T-cell (primary cell): ENCODE data around the gene SSR4. TPM values are rescaled to one million over a fixed set of nuclear protein-coding genes. Genes with fewer than 3 reads are reported as not detected.

Source experiments
- ATAC-seq, 4 experiments: fragments of 200-7000 bp in 3 of 4; fragments of 150-1000 bp in 1 of 4; cut with Tn5 transposase; replicated peaks in 1 of 4; 1 replicate in 3 of 4; 2 replicates in 1 of 4; pipeline ENCODE4 v1.10.0; 2021; ENCODE audit warnings: moderate library complexity in 3 of 4, mild to moderate bottlenecking in 2 of 4, moderate number of reproducible peaks in 1 of 4
- CTCF ChIA-PET, 2 donors: fragments of 300-600 bp; sonication (Branson Sonifier 250); formaldehyde crosslinking; loops; one replicate each; lab custom pipeline; 2022; ENCODE audit warnings: antibody characterized with exemption in 2 of 2; lab: Charles Lee
- POLR2A ChIA-PET, 2 donors: fragments of 300-600 bp; sonication (Branson Sonifier 250); formaldehyde crosslinking; loops; one replicate each; lab custom pipeline; 2022; ENCODE audit warnings: antibody characterized with exemption in 2 of 2; lab: Charles Lee
- DNase-seq, 35 experiments: peaks; one replicate each; pipeline versions ENCODE4 v3.0.0 to v3.0.0-alpha.2; 2013 to 2023
- H3K27ac ChIP-seq: one replicate; pipeline ENCODE4 v1.5.1; 2013; ENCODE audit warnings: low read length
- H3K27me3 ChIP-seq, 2 experiments: replicated peaks in 1 of 2; 1 replicate in 1 of 2; 2 replicates in 1 of 2; pipeline versions ENCODE4 v1.6.1 to v1.7.0; 2013; ENCODE audit warnings: low read length in 1 of 2, mixed read lengths in 1 of 2; ENCODE audit not compliant: control insufficient read depth in 2 of 2, insufficient read depth in 2 of 2; ENCODE audit errors: extremely low read depth in 1 of 2
- H3K36me3 ChIP-seq, 2 donors: 1 replicate in 1 of 2; 2 replicates in 1 of 2; pipeline versions ENCODE4 v1.6.1 to v1.7.0; 2013; ENCODE audit warnings: low read length in 1 of 2; ENCODE audit not compliant: control insufficient read depth in 2 of 2, insufficient read depth in 1 of 2; ENCODE audit errors: extremely low read depth in 1 of 2
- H3K4me1 ChIP-seq, 2 experiments: 1 replicate in 1 of 2; 2 replicates in 1 of 2; pipeline versions ENCODE4 v1.6.1 to v1.7.0; 2013; ENCODE audit warnings: low read length in 2 of 2, mixed read lengths in 1 of 2; ENCODE audit not compliant: insufficient read depth in 2 of 2, control insufficient read depth in 1 of 2; ENCODE audit errors: extremely low read depth in 1 of 2
- H3K4me3 ChIP-seq, 2 donors: 1 replicate in 1 of 2; 2 replicates in 1 of 2; pipeline versions ENCODE4 v1.5.1 to v1.7.0; 2013; ENCODE audit warnings: mild to moderate bottlenecking in 2 of 2, low read length in 1 of 2, moderate library complexity in 1 of 2; ENCODE audit not compliant: control insufficient read depth in 1 of 2; ENCODE audit errors: extremely low read depth in 1 of 2
- H3K9me3 ChIP-seq: 2 replicates; pipeline ENCODE4 v1.7.0; 2013
- H3K27ac Mint-ChIP-seq, 2 donors: one replicate each; pipeline ENCODE4 v1.8.0; 2020 to 2021; ENCODE audit warnings: mild to moderate bottlenecking in 2 of 2, mixed read lengths in 2 of 2
- H3K27me3 Mint-ChIP-seq, 2 donors: one replicate each; pipeline ENCODE4 v1.8.0; 2021 to 2022; ENCODE audit warnings: mixed read lengths in 2 of 2
- H3K36me3 Mint-ChIP-seq: one replicate; pipeline ENCODE4 v1.8.0; 2021; ENCODE audit warnings: mixed read lengths
- H3K4me1 Mint-ChIP-seq, 3 donors: one replicate each; pipeline ENCODE4 v1.8.0; 2020 to 2022; ENCODE audit warnings: mixed read lengths in 3 of 3, mild to moderate bottlenecking in 1 of 3
- H3K4me3 Mint-ChIP-seq, 3 donors: one replicate each; pipeline ENCODE4 v1.8.0; 2020 to 2022; ENCODE audit warnings: mild to moderate bottlenecking in 3 of 3, mixed read lengths in 3 of 3, moderate library complexity in 3 of 3
- H3K9me3 Mint-ChIP-seq, 3 donors: one replicate each; pipeline ENCODE4 v1.8.0; 2020 to 2022; ENCODE audit warnings: mixed read lengths in 3 of 3
- WGBS: methylation state at CpG from one replicate; pipeline ENCODE4 v1.1.5; 2013; ENCODE audit warnings: missing lambda C conversion rate; ENCODE audit not compliant: insufficient coverage; 5-methylcytosine and 5-hydroxymethylcytosine counted together
- total RNA-seq, 35 experiments: library from RNA in 6 of 35; stranded (reverse) in 6 of 35; fragments of 120-200 nt in 1 of 35; gene quantifications; one replicate each; pipeline versions ENCODE4 v1.2.1 to v1.2.4 and lab custom pipeline; 2013 to 2026

The SSR4 gene
- total RNA-seq, 5 donors from 2014 or later (not counting 1 experiment from before 2014, with no cell fraction given) = 179 to 221 (median 209) TPM

DNA sequence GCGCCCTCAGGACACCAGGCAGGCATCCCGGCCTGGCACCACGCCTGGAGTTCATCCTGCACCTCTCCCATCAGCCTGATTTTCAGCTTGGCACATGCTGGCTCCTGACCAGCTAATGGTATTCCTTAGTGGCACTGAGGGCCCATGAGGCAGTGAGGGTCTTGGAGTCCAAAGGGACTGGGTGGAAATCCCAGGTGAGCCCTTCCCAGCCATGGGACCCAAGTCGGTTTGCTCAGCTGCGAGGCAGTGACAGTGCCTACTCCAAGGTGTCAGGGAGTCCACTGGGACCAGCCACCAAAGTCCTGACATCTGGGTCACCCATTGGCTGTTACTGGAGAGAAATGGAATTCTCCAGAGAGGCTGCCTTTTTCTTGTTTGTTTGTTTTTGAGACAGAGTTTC lies 4.9 kb downstream of the SSR4 start:
- no CpG with 5 or more reads among the region's 5 CpGs for WGBS
- peaks cover 0 to 29% of the 10 kb centered on the region in 2 experiments for H3K4me1 ChIP-seq
- H3K4me3 ChIP-seq = no peak overlapping the region
- H3K27me3 ChIP-seq = no peaks in the 10 kb centered on the region
- no peaks in the 10 kb centered on the region for H3K36me3 Mint-ChIP-seq
- peaks cover 0 to 4% of the 10 kb centered on the region in 2 donors for H3K36me3 ChIP-seq
- no peak overlapping the region for H3K4me3 Mint-ChIP-seq
- DNase-seq (no peak), ATAC-seq (no peak)
- H3K27me3 Mint-ChIP-seq = no peaks in the 10 kb centered on the region
- no peaks in the 10 kb centered on the region for H3K9me3 Mint-ChIP-seq
- peaks cover 16 to 18% (median 17%) of the 10 kb centered on the region in 3 donors for H3K4me1 Mint-ChIP-seq
- H3K27ac Mint-ChIP-seq = no peak overlapping the region
- H3K9me3 ChIP-seq = no peaks in the 10 kb centered on the region
- CTCF ChIA-PET = interaction anchor here in 1 of 2 donors (0.5 kb wide), 1 partner anchor 214 kb away, joined by 4 read pairs; no protein-coding TSS in a partner anchor
- no peak overlapping the region for H3K27ac ChIP-seq
- POLR2A ChIA-PET = interaction anchor here in 1 of 2 donors (0.6 kb wide), 1 partner anchor 123 kb away, joined by 4 read pairs; no protein-coding TSS in a partner anchor

DNA sequence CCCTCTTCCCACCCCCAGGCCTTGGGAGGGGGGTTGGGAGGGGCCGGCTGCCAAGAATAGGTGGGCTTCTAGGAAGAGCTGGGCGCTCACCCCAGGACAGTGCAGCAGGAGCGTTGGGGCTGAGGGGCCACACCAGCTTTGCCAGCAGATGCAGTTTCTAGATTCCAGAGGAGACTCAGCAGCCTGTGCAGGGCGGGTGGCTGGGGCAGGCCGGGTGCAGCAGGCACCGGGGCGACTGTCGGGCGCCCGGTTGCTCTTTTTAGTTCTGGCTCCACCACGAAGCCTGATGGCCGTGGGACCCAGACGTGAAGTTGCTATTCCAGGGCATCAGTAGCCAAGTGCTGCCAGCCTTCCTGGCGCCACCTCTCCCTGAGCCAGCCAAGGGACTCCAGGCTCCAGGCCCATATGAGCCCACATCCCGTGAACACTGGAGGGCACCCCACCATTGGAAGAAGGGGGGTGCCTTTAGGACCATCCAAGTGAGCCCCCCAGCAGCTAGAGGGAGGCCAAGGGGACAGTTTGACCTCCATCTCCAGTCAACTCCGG lies 5.8 kb downstream of the SSR4 start:
- WGBS = 92% methylated on average over 11 of the region's 16 CpGs
- H3K4me1 Mint-ChIP-seq = peaks cover 12 to 16% (median 15%) of the 10 kb centered on the region in 3 donors
- no peaks in the 10 kb centered on the region for H3K9me3 ChIP-seq
- no peak overlapping the region for H3K27ac ChIP-seq
- peaks cover 0 to 24% of the 10 kb centered on the region in 2 experiments for H3K4me1 ChIP-seq
- H3K27ac Mint-ChIP-seq = no peak overlapping the region
- H3K9me3 Mint-ChIP-seq = no peaks in the 10 kb centered on the region
- no peak overlapping the region for H3K4me3 ChIP-seq
- H3K27me3 Mint-ChIP-seq = no peaks in the 10 kb centered on the region
- peaks cover 0 to 4% of the 10 kb centered on the region in 2 donors for H3K36me3 ChIP-seq
- no peak overlapping the region for H3K4me3 Mint-ChIP-seq
- H3K36me3 Mint-ChIP-seq = no peaks in the 10 kb centered on the region
- no peak for DNase-seq
- H3K27me3 ChIP-seq = no peaks in the 10 kb centered on the region
- CTCF ChIA-PET = no interaction called here
- ATAC-seq = no peak
- POLR2A ChIA-PET = no interaction called here

DNA sequence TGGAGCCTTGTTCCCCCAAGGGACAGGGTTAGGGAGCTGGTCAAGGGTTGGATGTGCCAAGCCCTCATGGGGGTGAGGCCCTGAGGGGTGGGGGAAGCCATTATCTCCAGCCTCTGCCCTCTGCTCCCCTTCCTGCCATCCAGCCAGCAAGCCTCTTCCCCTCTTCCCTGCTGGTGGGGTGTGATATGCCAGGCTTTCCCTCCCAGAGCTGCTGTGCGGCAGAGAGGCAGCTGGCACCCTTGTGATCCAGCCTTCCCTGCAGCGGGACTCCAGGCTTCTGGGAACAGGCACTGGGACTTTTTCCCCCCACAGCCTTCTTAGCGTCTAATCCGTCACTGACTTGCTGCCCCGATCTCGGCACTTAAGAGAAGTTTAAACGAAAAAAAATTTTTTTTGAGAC lies 6.3 kb downstream of the SSR4 start:
- Histone ChIP-seq H3K9me3 (no peaks in the 10 kb centered on the region), H3K36me3 (peaks cover 0 to 4% of the 10 kb centered on the region in 2 donors), H3K4me1 (peaks cover 0 to 19% of the 10 kb centered on the region in 2 experiments), H3K27me3 (no peaks in the 10 kb centered on the region), H3K27ac (no peak overlapping the region), H3K4me3 (no peak overlapping the region)
- Mint-ChIP-seq H3K4me3 (no peak overlapping the region), H3K9me3 (no peaks in the 10 kb centered on the region), H3K36me3 (no peaks in the 10 kb centered on the region), H3K4me1 (peaks cover 10 to 14% (median 13%) of the 10 kb centered on the region in 3 donors), H3K27me3 (no peaks in the 10 kb centered on the region), H3K27ac (no peak overlapping the region)
- ChIA-PET CTCF (no interaction called here), POLR2A (no interaction called here)
- DNase-seq (no peak), ATAC-seq (no peak)
- 100% methylated on average over 1 of the region's 7 CpGs for WGBS

DNA sequence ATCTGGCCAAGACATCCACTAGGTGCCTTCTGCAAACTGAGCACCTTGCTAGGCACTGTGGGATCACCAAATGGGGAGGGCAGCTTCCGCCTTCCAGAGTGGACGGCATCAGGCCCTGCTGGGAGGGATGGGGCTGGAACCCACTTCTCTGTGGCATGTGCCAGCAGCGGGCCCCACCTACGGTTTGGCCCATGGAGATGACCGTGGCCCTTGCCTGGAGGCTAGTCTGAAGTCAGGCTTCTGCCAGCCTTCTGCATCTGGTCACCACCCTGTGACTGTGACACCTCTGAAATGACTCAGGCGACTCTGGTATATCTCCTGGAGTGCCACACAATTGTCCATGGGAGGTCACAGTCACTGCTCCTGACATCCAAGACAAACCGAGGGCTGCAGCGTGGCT lies 7.2 kb downstream of the SSR4 start:
- no peaks in the 10 kb centered on the region for H3K27me3 ChIP-seq
- H3K27ac Mint-ChIP-seq = no peak overlapping the region
- H3K36me3 Mint-ChIP-seq = no peaks in the 10 kb centered on the region
- WGBS = 80% methylated on average over 2 of the region's 8 CpGs
- no peak for ATAC-seq
- H3K4me1 Mint-ChIP-seq = peaks cover 1 to 5% (median 5%) of the 10 kb centered on the region in 3 donors
- H3K9me3 Mint-ChIP-seq = no peaks in the 10 kb centered on the region
- H3K4me1 ChIP-seq = peaks cover 0 to 10% of the 10 kb centered on the region in 2 experiments
- no peak for DNase-seq
- ChIA-PET CTCF (no interaction called here), POLR2A (no interaction called here)
- peaks cover 0 to 3% of the 10 kb centered on the region in 2 donors for H3K36me3 ChIP-seq
- H3K4me3 ChIP-seq = no peak overlapping the region
- H3K9me3 ChIP-seq = no peaks in the 10 kb centered on the region
- no peaks in the 10 kb centered on the region for H3K27me3 Mint-ChIP-seq
- no peak overlapping the region for H3K27ac ChIP-seq
- no peak overlapping the region for H3K4me3 Mint-ChIP-seq

DNA sequence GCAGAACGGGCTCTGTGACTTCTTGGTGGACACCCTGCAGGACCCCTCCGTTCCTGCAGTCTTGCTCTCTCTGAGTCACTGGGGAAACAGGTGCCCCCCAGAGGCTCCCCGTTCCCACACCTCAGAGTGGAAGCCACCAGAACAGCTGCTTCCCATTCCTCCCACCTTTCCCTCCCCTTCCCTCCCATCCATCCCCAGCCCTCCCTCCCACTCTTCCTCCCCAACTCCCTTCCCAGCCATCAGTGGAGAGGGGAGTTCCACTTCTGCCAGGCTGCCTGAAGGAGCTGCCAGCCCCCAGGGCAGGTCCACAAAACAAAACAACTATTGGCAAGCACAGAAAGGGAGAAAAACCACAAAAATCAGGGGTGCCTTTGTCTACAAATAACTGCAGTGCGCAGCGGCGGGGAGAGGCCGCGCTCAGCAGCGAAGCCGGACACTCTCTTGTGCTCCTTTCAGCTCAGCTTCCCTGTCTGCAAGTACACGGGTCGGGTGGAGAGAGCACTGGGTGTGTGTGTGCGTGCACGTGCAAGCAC lies 8.1 kb downstream of the SSR4 start:
- POLR2A ChIA-PET = no interaction called here
- no peak for DNase-seq
- no peaks in the 10 kb centered on the region for H3K36me3 Mint-ChIP-seq
- peaks cover 0 to 1% (median 0%) of the 10 kb centered on the region in 3 donors for H3K4me1 Mint-ChIP-seq
- no peak overlapping the region for H3K4me3 Mint-ChIP-seq
- peaks cover 0 to 1% of the 10 kb centered on the region in 2 experiments for H3K4me1 ChIP-seq
- no peak overlapping the region for H3K4me3 ChIP-seq
- no peaks in the 10 kb centered on the region for H3K9me3 Mint-ChIP-seq
- 49% methylated on average over 4 of the region's 14 CpGs for WGBS
- no peaks in the 10 kb centered on the region for H3K27me3 Mint-ChIP-seq
- CTCF ChIA-PET = no interaction called here
- no peaks in the 10 kb centered on the region for H3K27me3 ChIP-seq
- no peaks in the 10 kb centered on the region for H3K9me3 ChIP-seq
- no peak overlapping the region for H3K27ac ChIP-seq
- peaks cover 0 to 2% of the 10 kb centered on the region in 2 donors for H3K36me3 ChIP-seq
- H3K27ac Mint-ChIP-seq = no peak overlapping the region
- ATAC-seq = no peak

DNA sequence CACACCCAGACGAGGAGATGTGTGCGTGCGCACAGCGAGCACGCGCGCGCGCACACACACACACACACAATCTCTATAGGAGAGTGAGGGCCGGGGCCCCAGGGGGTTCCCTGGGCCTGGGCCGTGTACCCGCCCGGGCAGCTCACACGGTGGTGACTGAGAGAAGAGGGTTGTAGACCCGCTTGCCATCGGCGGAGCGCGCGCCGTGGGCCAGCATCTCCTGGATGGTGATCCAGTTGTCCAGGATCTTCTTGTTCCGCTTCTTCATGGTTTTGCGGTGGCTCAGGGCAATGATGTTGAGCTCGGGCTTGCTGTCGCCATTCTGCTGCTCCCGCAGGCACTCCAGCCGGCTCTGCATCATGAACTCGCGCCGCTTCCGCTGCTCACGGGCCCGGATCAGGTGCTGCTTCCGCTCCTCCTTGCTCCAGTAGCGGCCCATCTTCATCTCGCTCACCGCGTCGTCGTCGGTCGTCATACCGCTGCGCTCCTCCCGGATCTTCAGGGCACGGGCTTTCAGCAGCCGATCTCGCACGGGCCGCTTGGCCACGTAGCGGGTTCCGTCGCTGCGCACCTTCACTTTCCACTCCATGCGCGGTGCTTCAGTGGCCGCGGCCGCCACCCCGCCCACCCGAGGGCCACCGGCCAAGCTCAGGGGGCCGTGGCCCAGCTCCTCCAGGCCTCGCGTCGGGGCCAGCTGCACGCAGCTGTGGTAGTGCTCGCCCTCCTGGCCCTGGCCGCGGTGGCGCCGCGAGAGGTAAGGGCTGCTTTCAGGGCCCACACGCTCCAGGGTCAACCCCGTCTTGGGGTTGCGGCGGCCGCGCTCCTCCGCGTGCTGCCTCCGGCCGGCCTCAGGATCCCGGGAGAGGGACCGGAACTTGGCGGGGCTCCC lies 9.0 kb downstream of the SSR4 start:
- Histone ChIP-seq H3K9me3 (no peaks in the 10 kb centered on the region), H3K27ac (no peak overlapping the region), H3K27me3 (no peaks in the 10 kb centered on the region), H3K36me3 (peaks cover 0 to 2% of the 10 kb centered on the region in 2 donors), H3K4me1 (no peaks in the 10 kb centered on the region), H3K4me3 (no peak overlapping the region)
- no peak for DNase-seq
- no peaks in the 10 kb centered on the region for H3K36me3 Mint-ChIP-seq
- ATAC-seq = no peak
- H3K27me3 Mint-ChIP-seq = no peaks in the 10 kb centered on the region
- H3K4me1 Mint-ChIP-seq = no peaks in the 10 kb centered on the region
- ChIA-PET POLR2A (no interaction called here), CTCF (no interaction called here)
- no peak overlapping the region for H3K27ac Mint-ChIP-seq
- 97% methylated on average over 49 of the region's 87 CpGs for WGBS
- H3K4me3 Mint-ChIP-seq = no peak overlapping the region
- no peaks in the 10 kb centered on the region for H3K9me3 Mint-ChIP-seq
